Endothelial cell of umbilical vein (primary cell): Measurements from ENCODE around the gene CHMP3.

Source experiments
- JUN ChIP-seq: IDR thresholded peaks from 2 replicates; pipeline ENCODE4 v1.6.1; 2011; ENCODE audit warnings: borderline replicate concordance, low read depth; ENCODE audit not compliant: insufficient read length, insufficient read depth
- TF ChIP-seq, protein P1 (sequence below): IDR thresholded peaks from 2 replicates; pipeline ENCODE4 v1.6.1; 2011; ENCODE audit not compliant: insufficient read depth, insufficient read length

DNA sequence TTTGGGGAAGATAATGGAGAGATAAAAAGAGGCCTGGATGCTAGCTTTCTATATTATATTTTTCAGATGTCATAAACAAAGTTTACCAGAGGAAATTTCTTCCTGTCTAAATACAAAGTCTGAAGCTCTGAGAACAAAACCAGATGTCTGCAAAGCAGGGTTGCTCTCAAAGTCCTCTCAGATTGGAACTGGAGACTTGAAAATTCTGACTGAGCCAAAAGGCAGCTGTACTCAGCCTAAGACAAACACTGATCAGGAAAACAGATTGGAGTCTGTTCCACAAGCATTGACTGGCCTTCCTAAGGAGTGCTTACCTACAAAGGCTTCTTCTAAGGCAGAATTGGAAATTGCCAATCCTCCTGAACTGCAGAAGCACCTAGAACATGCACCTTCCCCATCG is 96.9 kb downstream of the CHMP3 start:
- TF ChIP-seq JUN: no peak
- TF ChIP-seq, protein P1, sequence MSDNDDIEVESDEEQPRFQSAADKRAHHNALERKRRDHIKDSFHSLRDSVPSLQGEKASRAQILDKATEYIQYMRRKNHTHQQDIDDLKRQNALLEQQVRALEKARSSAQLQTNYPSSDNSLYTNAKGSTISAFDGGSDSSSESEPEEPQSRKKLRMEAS: no peak
